Activated B cell treated with CpG ODN at 0.5 μM for 24 hours (primary cell): ENCODE measurements around the gene LZTR1. TPM values are rescaled to one million over a fixed set of nuclear protein-coding genes. Genes with fewer than 3 reads are reported as not detected.

Source experiments
- ATAC-seq: fragments of 200-7000 bp; cut with Tn5 transposase; one replicate; pipeline ENCODE4 v1.10.0; 2021; ENCODE audit warnings: low read depth, mild to moderate bottlenecking, moderate library complexity
- CTCF ChIA-PET: fragments of 350-600 bp; sonication (Branson Sonifier 250); formaldehyde crosslinking; loops from one replicate; lab custom pipeline; 2021; ENCODE audit warnings: antibody characterized with exemption; lab: Charles Lee
- POLR2A ChIA-PET: fragments of 350-600 bp; sonication (Branson Sonifier 250); formaldehyde crosslinking; loops from one replicate; lab custom pipeline; 2021; ENCODE audit warnings: antibody characterized with exemption; lab: Charles Lee
- DNase-seq: peaks from one replicate; pipeline ENCODE4 v3.0.0; 2022
- H3K27ac Mint-ChIP-seq: one replicate; pipeline ENCODE4 v1.8.0; 2020; ENCODE audit warnings: mixed read lengths
- H3K27me3 Mint-ChIP-seq: one replicate; pipeline ENCODE4 v1.8.0; 2021; ENCODE audit warnings: mixed read lengths
- H3K36me3 Mint-ChIP-seq: one replicate; pipeline ENCODE4 v1.8.0; 2021; ENCODE audit warnings: low read depth, mixed read lengths
- H3K4me1 Mint-ChIP-seq: one replicate; pipeline ENCODE4 v1.8.0; 2021; ENCODE audit warnings: mixed read lengths
- H3K4me3 Mint-ChIP-seq: one replicate; pipeline ENCODE4 v1.8.0; 2020; ENCODE audit warnings: mild to moderate bottlenecking, mixed read lengths
- H3K9me3 Mint-ChIP-seq: one replicate; pipeline ENCODE4 v1.8.0; 2020; ENCODE audit warnings: mixed read lengths
- intact Hi-C: fragments of 100-400 bp; cut with micrococcal nuclease; formaldehyde crosslinking; loops from one replicate; pipeline ENCODE4 v1.15.1; 2024
- total RNA-seq: library from RNA; stranded (reverse); gene quantifications from 2 replicates; pipeline ENCODE4 v1.2.3, GENCODE V29; 2022
- TF ChIP-seq, protein P1 (sequence below): fragments of 200-600 bp; IDR thresholded peaks from one replicate; pipeline ENCODE4 v1.8.0; 2022; ENCODE audit warnings: antibody characterized with exemption, mild to moderate bottlenecking

LZTR1 gene
- total RNA-seq, 1 donor from 2014 or later, result 89.3 TPM

- TF ChIP-seq, protein P1, sequence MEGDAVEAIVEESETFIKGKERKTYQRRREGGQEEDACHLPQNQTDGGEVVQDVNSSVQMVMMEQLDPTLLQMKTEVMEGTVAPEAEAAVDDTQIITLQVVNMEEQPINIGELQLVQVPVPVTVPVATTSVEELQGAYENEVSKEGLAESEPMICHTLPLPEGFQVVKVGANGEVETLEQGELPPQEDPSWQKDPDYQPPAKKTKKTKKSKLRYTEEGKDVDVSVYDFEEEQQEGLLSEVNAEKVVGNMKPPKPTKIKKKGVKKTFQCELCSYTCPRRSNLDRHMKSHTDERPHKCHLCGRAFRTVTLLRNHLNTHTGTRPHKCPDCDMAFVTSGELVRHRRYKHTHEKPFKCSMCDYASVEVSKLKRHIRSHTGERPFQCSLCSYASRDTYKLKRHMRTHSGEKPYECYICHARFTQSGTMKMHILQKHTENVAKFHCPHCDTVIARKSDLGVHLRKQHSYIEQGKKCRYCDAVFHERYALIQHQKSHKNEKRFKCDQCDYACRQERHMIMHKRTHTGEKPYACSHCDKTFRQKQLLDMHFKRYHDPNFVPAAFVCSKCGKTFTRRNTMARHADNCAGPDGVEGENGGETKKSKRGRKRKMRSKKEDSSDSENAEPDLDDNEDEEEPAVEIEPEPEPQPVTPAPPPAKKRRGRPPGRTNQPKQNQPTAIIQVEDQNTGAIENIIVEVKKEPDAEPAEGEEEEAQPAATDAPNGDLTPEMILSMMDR, result no peak
- H3K27me3 Mint-ChIP-seq, result no peaks in the 10 kb centered on the region
- CTCF ChIA-PET, result no interaction called here
- peaks cover 2% of the 10 kb centered on the region for H3K9me3 Mint-ChIP-seq
- no peak overlapping the region for H3K27ac Mint-ChIP-seq
- H3K36me3 Mint-ChIP-seq, result peaks cover 10% of the 10 kb centered on the region
- DNase-seq (no peak), ATAC-seq (no peak)
- intact Hi-C loops, result no loop called here
- no peak overlapping the region for H3K4me3 Mint-ChIP-seq
- POLR2A ChIA-PET, result interaction anchor here (2.2 to 3.1 kb wide), 2 partner anchors 13 to 21 kb away, joined by 12 to 90 read pairs; partner anchors contain the start of genes AIFM3 and THAP7
- peaks cover 31% of the 10 kb centered on the region for H3K4me1 Mint-ChIP-seq
Observed at GRCh38 chr22:20980523-20980922, 1.6 kb upstream of the LZTR1 start.

- CTCF ChIA-PET, result no interaction called here
- Mint-ChIP-seq H3K27me3 (no peaks in the 10 kb centered on the region), H3K27ac (peak overlapping the region; percentile 79), H3K4me3 (peak overlapping the region; percentile 93), H3K9me3 (peaks cover 2% of the 10 kb centered on the region), H3K36me3 (peaks cover 15% of the 10 kb centered on the region), H3K4me1 (peaks cover 31% of the 10 kb centered on the region)
- ATAC-seq (no peak), DNase-seq (no peak)
- POLR2A ChIA-PET, result interaction anchor here (0.6 to 3.1 kb wide), 7 partner anchors 9 to 71 kb away, joined by 3 to 90 read pairs (median 7); partner anchors contain the start of genes AIFM3, P2RX6 and THAP7
- TF ChIP-seq, protein P1, result no peak
- intact Hi-C loops, result no loop called here
Observed at GRCh38 chr22:20980938-20981722, 967 bp upstream of the LZTR1 start.

DNA sequence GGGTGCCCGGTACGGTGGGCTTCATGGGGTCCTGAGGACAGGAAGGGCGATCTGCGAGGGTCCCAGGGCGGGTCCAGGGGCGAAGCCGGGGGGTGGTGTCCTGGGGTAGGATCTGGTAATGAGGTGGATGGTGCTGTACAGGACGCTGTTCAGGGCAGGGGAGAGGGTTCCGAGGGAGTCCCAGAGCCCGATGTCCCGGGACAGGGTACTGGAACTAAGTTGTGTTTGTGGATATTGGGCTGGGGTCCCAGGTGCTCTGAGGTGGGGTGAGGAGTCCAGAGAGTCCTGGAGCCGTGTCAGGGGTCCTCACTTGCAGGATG lies 426 bp downstream of the LZTR1 start:
- no peaks in the 10 kb centered on the region for H3K27me3 Mint-ChIP-seq
- peaks cover 2% of the 10 kb centered on the region for H3K9me3 Mint-ChIP-seq
- CTCF ChIA-PET, result interaction anchor here (1.2 to 1.3 kb wide), 2 partner anchors 21 to 647 kb away, joined by 3 read pairs; no protein-coding TSS in a partner anchor

GRCh38 chr22:20983081-20983771 lies 1.1 kb downstream of the LZTR1 start:
- Mint-ChIP-seq H3K9me3 (peaks cover 2% of the 10 kb centered on the region), H3K4me1 (peaks cover 31% of the 10 kb centered on the region), H3K27me3 (no peaks in the 10 kb centered on the region), H3K36me3 (peaks cover 33% of the 10 kb centered on the region), H3K27ac (peak overlapping the region; percentile 88), H3K4me3 (peak overlapping the region; percentile 93)
- no peak for DNase-seq
- CTCF ChIA-PET, result interaction anchor here (1.3 kb wide), 1 partner anchor 646 kb away, joined by 3 read pairs; no protein-coding TSS in a partner anchor
- TF ChIP-seq, protein P1, result no peak
- intact Hi-C loops, result no loop called here
- ATAC-seq, result no peak
- POLR2A ChIA-PET, result interaction anchor here (3.1 kb wide), 1 partner anchor 18 kb away, joined by 90 read pairs; the partner anchor contains the start of gene THAP7

More for the DNA sequence above, 426 bp downstream of the LZTR1 start:
- TF ChIP-seq, protein P1, result no peak
- intact Hi-C loops, result loop anchor here (1.0 kb wide), 1 partner anchor 20 kb away; the partner anchor contains the start of gene THAP7
- ATAC-seq (no peak), DNase-seq (no peak)
- Mint-ChIP-seq H3K4me3 (peak overlapping the region; percentile 93), H3K36me3 (peaks cover 26% of the 10 kb centered on the region), H3K4me1 (peaks cover 31% of the 10 kb centered on the region), H3K27ac (peak overlapping the region; percentile 88)
- POLR2A ChIA-PET, result interaction anchor here (0.6 to 3.1 kb wide), 11 partner anchors 8 to 659 kb away, joined by 4 to 90 read pairs (median 5); partner anchors contain the start of genes AIFM3, CRKL, P2RX6 and SDF2L1

DNA sequence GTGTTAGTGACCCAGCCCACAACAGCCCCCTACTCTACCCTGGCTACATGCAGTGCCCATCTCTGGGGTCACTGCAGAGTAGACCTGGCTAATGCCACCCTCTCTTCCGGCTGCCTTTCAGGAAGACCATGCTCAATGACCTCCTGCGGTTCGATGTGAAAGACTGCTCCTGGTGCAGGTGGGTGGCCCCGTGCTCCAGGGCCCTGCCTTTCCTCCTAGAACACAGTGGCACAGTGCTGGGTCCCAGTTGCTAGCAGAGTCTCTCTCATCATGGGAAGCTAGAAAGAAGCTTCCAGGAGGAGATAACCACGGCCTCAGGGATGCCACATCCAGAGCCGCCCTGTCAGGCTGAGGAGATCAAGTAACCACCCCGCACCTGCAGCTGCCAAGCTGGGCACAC lies 3.6 kb downstream of the LZTR1 start:
- intact Hi-C loops, result no loop called here
- Mint-ChIP-seq H3K27ac (no peak overlapping the region), H3K4me1 (peaks cover 23% of the 10 kb centered on the region), H3K4me3 (no peak overlapping the region), H3K9me3 (no peaks in the 10 kb centered on the region), H3K36me3 (peaks cover 38% of the 10 kb centered on the region), H3K27me3 (no peaks in the 10 kb centered on the region)
- DNase-seq (no peak), ATAC-seq (no peak)
- TF ChIP-seq, protein P1, result no peak
- POLR2A ChIA-PET, result no interaction called here
- CTCF ChIA-PET, result no interaction called here
